IMR-90 (cell line): ENCODE results near the gene MYH6. TPM values are rescaled to one million over a fixed set of nuclear protein-coding genes. Genes with fewer than 3 reads are reported as not detected.

Source experiments
- ATAC-seq: fragments of 200-7000 bp; cut with Tn5 transposase; 2 replicates; pipeline ENCODE4 v1.9.1; 2020; ENCODE audit warnings: low read depth, mild to moderate bottlenecking, moderate library complexity
- BruUV-seq: library from RNA; stranded (reverse); fragments of 400-500 nt; replicated peaks from 2 replicates; lab custom pipeline; 2021; lab: Mats Ljungman, UMichigan
- CTCF ChIA-PET: fragments of 300-600 bp; formaldehyde crosslinking; extraction: SDS; loops from one replicate; lab custom pipeline; 2021; ENCODE audit warnings: antibody characterized with exemption; lab: Yijun Ruan, JAX
- POLR2A ChIA-PET: fragments of 300-600 bp; sonication (Branson Sonifier 250); formaldehyde crosslinking; loops from one replicate; lab custom pipeline; 2022; ENCODE audit warnings: antibody characterized with exemption; ENCODE audit not compliant: unreplicated experiment; lab: Charles Lee
- DNase-seq: peaks from one replicate; pipeline ENCODE4 v3.0.0; 2013
- H2AFZ ChIP-seq: replicated peaks from 2 replicates; pipeline ENCODE3; 2013; ENCODE audit warnings: low read length, mild to moderate bottlenecking; ENCODE audit not compliant: poor library complexity
- H2AK5ac ChIP-seq: 2 replicates; pipeline ENCODE4 v1.6.1; 2013; ENCODE audit warnings: low read depth, low read length, inconsistent platforms
- H2AK9ac ChIP-seq: replicated peaks from 2 replicates; pipeline ENCODE3; 2013; ENCODE audit warnings: mild to moderate bottlenecking, low read depth, low read length, moderate library complexity; ENCODE audit not compliant: poor library complexity
- H2BK120ac ChIP-seq: 2 replicates; pipeline ENCODE4 v1.6.1; 2013; ENCODE audit warnings: low read depth, low read length, inconsistent platforms
- H2BK15ac ChIP-seq: 3 replicates; pipeline ENCODE4 v1.6.1; 2013; ENCODE audit warnings: low read depth, low read length, inconsistent platforms
- H2BK20ac ChIP-seq: 2 replicates; pipeline ENCODE4 v1.6.1; 2013; ENCODE audit warnings: low read depth, mild to moderate bottlenecking, inconsistent platforms, low read length, moderate library complexity
- H2BK5ac ChIP-seq: 2 replicates; pipeline ENCODE4 v1.6.1; 2013; ENCODE audit warnings: mild to moderate bottlenecking, low read depth, low read length, inconsistent platforms; ENCODE audit not compliant: poor library complexity, severe bottlenecking
- H3K14ac ChIP-seq: replicated peaks from 2 replicates; pipeline ENCODE4 v1.6.1; 2013; ENCODE audit warnings: low read depth, low read length, inconsistent platforms
- H3K18ac ChIP-seq: 2 replicates; pipeline ENCODE4 v1.6.1; 2013; ENCODE audit warnings: low read depth, low read length, control low read depth
- H3K23ac ChIP-seq: 2 replicates; pipeline ENCODE4 v1.6.1; 2013; ENCODE audit warnings: low read depth, low read length, inconsistent platforms
- H3K27ac ChIP-seq: 2 replicates; pipeline ENCODE4 v1.5.1; 2013; ENCODE audit warnings: mild to moderate bottlenecking, control low read depth, low read length; ENCODE audit not compliant: insufficient read depth
- H3K27me3 ChIP-seq: 2 replicates; pipeline ENCODE4 v1.6.1; 2013; ENCODE audit warnings: low read length; ENCODE audit not compliant: control insufficient read depth, insufficient read depth
- H3K36me3 ChIP-seq: 2 replicates; pipeline ENCODE4 v1.6.1; 2013; ENCODE audit warnings: low read length, mixed read lengths; ENCODE audit not compliant: control insufficient read depth, insufficient read depth
- H3K4ac ChIP-seq: 2 replicates; pipeline ENCODE4 v1.6.1; 2013; ENCODE audit warnings: low read depth, low read length, inconsistent platforms
- H3K4me1 ChIP-seq: 2 replicates; pipeline ENCODE4 v1.6.1; 2013; ENCODE audit warnings: low read length, mixed read lengths; ENCODE audit not compliant: control insufficient read depth, insufficient read depth
- H3K4me2 ChIP-seq: 2 replicates; pipeline ENCODE4 v1.6.1; 2013; ENCODE audit warnings: low read depth, mild to moderate bottlenecking, control low read depth, low read length, moderate library complexity
- H3K4me3 ChIP-seq: 2 replicates; pipeline ENCODE4 v1.5.1; 2013; ENCODE audit warnings: low read depth, mild to moderate bottlenecking, control low read depth, low read length, moderate library complexity; ENCODE audit not compliant: insufficient read depth
- H3K56ac ChIP-seq: 2 replicates; pipeline ENCODE4 v1.6.1; 2013; ENCODE audit warnings: low read length, inconsistent platforms; ENCODE audit not compliant: insufficient read depth; ENCODE audit errors: extremely low read depth
- H3K79me1 ChIP-seq, 2 experiments: 2 replicates each; pipeline ENCODE4 v1.6.1; 2013; ENCODE audit warnings: low read length in 2 of 2, inconsistent platforms in 1 of 2, low read depth in 1 of 2
- H3K9ac ChIP-seq: 2 replicates; pipeline ENCODE4 v1.6.1; 2013; ENCODE audit warnings: low read depth, low read length, control low read depth
- H3K9me1 ChIP-seq: 2 replicates; pipeline ENCODE4 v1.6.1; 2013; ENCODE audit warnings: low read length, inconsistent platforms; ENCODE audit not compliant: insufficient read depth
- H3K9me3 ChIP-seq: 2 replicates; pipeline ENCODE4 v1.6.1; 2013; ENCODE audit warnings: low read length; ENCODE audit not compliant: control insufficient read depth, insufficient read depth
- H4K20me1 ChIP-seq: 2 replicates; pipeline ENCODE4 v1.6.1; 2013; ENCODE audit warnings: low read length, inconsistent platforms; ENCODE audit not compliant: insufficient read depth
- H4K5ac ChIP-seq: 2 replicates; pipeline ENCODE4 v1.6.1; 2013; ENCODE audit warnings: mild to moderate bottlenecking, low read depth, low read length, control low read depth
- H4K8ac ChIP-seq, 2 experiments: 2 replicates each; pipeline ENCODE4 v1.6.1; 2013; ENCODE audit warnings: low read depth in 2 of 2, low read length in 2 of 2, control low read depth in 1 of 2, inconsistent platforms in 1 of 2
- H4K91ac ChIP-seq: 2 replicates; pipeline ENCODE4 v1.6.1; 2013; ENCODE audit warnings: low read depth, low read length, inconsistent platforms; ENCODE audit not compliant: insufficient read depth
- BHLHE40 ChIP-seq: fragments of 150-350 bp; IDR thresholded peaks from 2 replicates; pipeline ENCODE4 v1.6.1; 2016; ENCODE audit warnings: mild to moderate bottlenecking, low read depth, low read length
- CHD1 ChIP-seq: IDR thresholded peaks from 2 replicates; pipeline ENCODE4 v1.6.1; 2012; ENCODE audit warnings: low read depth, low read length, improper control_type of control experiment
- CTCF ChIP-seq: conservative IDR thresholded peaks from 2 replicates; pipeline ENCODE4 v1.5.1; 2012; ENCODE audit warnings: mild to moderate bottlenecking, low read depth, low read length, improper control_type of control experiment
- ELK1 ChIP-seq: fragments of 150-350 bp; IDR thresholded peaks from 2 replicates; pipeline ENCODE4 v1.6.1; 2016; ENCODE audit warnings: low read depth, mild to moderate bottlenecking, low read length, moderate library complexity, borderline replicate concordance
- FOS ChIP-seq: fragments of 150-350 bp; IDR thresholded peaks from 2 replicates; pipeline ENCODE4 v1.6.1; 2016; ENCODE audit warnings: low read depth, low read length
- MAFK ChIP-seq: IDR thresholded peaks from 2 replicates; pipeline ENCODE4 v1.6.1; 2012; ENCODE audit warnings: low read depth, low read length, improper control_type of control experiment
- MAZ ChIP-seq: IDR thresholded peaks from 2 replicates; pipeline ENCODE4 v1.6.1; 2012; ENCODE audit warnings: low read depth, mild to moderate bottlenecking, low read length, improper control_type of control experiment, moderate library complexity, borderline replicate concordance
- NFE2L2 ChIP-seq: fragments of 150-350 bp; IDR thresholded peaks from 2 replicates; pipeline ENCODE4 v1.6.1; 2016; ENCODE audit warnings: low read depth, mild to moderate bottlenecking, low read length
- POLR2A ChIP-seq: IDR thresholded peaks from 2 replicates; pipeline ENCODE4 v1.6.1; 2012; ENCODE audit warnings: mild to moderate bottlenecking, low read depth, low read length
- RAD21 ChIP-seq: IDR thresholded peaks from 2 replicates; pipeline ENCODE4 v1.6.1; 2012; ENCODE audit warnings: low read length, improper control_type of control experiment
- RCOR1 ChIP-seq: IDR thresholded peaks from 2 replicates; pipeline ENCODE4 v1.6.1; 2012; ENCODE audit warnings: mild to moderate bottlenecking, low read length, improper control_type of control experiment; ENCODE audit not compliant: insufficient replicate concordance
- RFX5 ChIP-seq: IDR thresholded peaks from 2 replicates; pipeline ENCODE4 v1.8.0; 2012; ENCODE audit warnings: low read depth, mild to moderate bottlenecking, low read length, moderate library complexity
- WGBS, 2 experiments: methylation state at CpG; one replicate each; pipeline versions ENCODE4 v1.1.5 to v1.1.7; 2013; ENCODE audit warnings: missing lambda C conversion rate in 2 of 2; ENCODE audit not compliant: insufficient read length in 1 of 2; ENCODE audit errors: extremely low coverage in 2 of 2; 5-methylcytosine and 5-hydroxymethylcytosine counted together
- dilution Hi-C: fragments of 300-500 bp; cut with HindIII; formaldehyde crosslinking; loops from one replicate; pipeline ENCODE4 v1.14.3; 2018; ENCODE audit warnings: low sequenced_read_pairs; ENCODE audit not compliant: unreplicated experiment
- in situ Hi-C: fragments of 300-500 bp; cut with MboI; formaldehyde crosslinking; loops from 3 replicates; pipeline ENCODE4 v1.14.3; 2019; ENCODE audit warnings: low sequenced_read_pairs, inconsistent platforms, mixed read lengths
- intact Hi-C: fragments of 100-400 bp; cut with micrococcal nuclease; formaldehyde crosslinking; loops from 2 replicates; pipeline ENCODE4 v1.10.0; 2022
- polyA plus RNA-seq, 3 experiments: library from polyadenylated mRNA; depleted of rRNA; stranded (reverse); fragments of >200 nt; gene quantifications; 2 replicates each; pipeline ENCODE4 v1.2.3, GENCODE V29; 2012; ENCODE audit warnings: low replicate concordance in 1 of 3
- total RNA-seq: library from RNA; depleted of rRNA; stranded (reverse); fragments of >200 nt; gene quantifications from 2 replicates; pipeline ENCODE4 v1.2.3, GENCODE V29; 2012

Gene MYH6
- total and polyA plus RNA-seq, 2 of the 4 experiments (the other 2 are of a cell fraction) = not detected

GRCh38 chr14:23418021-23418420, 9.9 kb upstream of the MYH6 start:
- dilution Hi-C loops (no loop called here), intact Hi-C loops (no loop called here), in situ Hi-C loops (no loop called here)
- ChIA-PET POLR2A (no interaction called here), CTCF (no interaction called here)
- H3K4me1 ChIP-seq = no peaks in the 10 kb centered on the region
- H4K8ac ChIP-seq = no peak overlapping the region
- no peak overlapping the region for H3K18ac ChIP-seq
- no peak overlapping the region for H3K4me3 ChIP-seq
- ATAC-seq = no peak
- no peaks in the 10 kb centered on the region for H3K79me1 ChIP-seq
- TF ChIP-seq FOS (no peak), NFE2L2 (no peak), RCOR1 (no peak), CHD1 (no peak), RAD21 (no peak), BHLHE40 (no peak), ELK1 (no peak), CTCF (no peak), POLR2A (no peak), MAFK (no peak), RFX5 (no peak), MAZ (no peak)
- H3K27me3 ChIP-seq = peaks cover 13% of the 10 kb centered on the region
- H2AK9ac ChIP-seq = no peak overlapping the region
- H3K4me2 ChIP-seq = no peak overlapping the region
- H2BK120ac ChIP-seq = no peak overlapping the region
- no peak overlapping the region for H2BK15ac ChIP-seq
- H2BK5ac ChIP-seq = no peak overlapping the region
- H3K9me1 ChIP-seq = no peaks in the 10 kb centered on the region
- no peak overlapping the region for H3K9ac ChIP-seq
- no peak overlapping the region for H3K14ac ChIP-seq
- no peaks in the 10 kb centered on the region for H3K36me3 ChIP-seq
- no peak overlapping the region for H4K91ac ChIP-seq
- no peak for DNase-seq
- no TSS peak for BruUV-seq
- no peak overlapping the region for H3K23ac ChIP-seq
- H3K9me3 ChIP-seq = no peaks in the 10 kb centered on the region
- 68% methylated on average over 12 of the region's 21 CpGs; no CpG with 5 or more reads in 1 of the 2 experiments for WGBS, 2 experiments
- no peak overlapping the region for H2AFZ ChIP-seq
- no peaks in the 10 kb centered on the region for H4K20me1 ChIP-seq
- no peak overlapping the region for H2BK20ac ChIP-seq
- no peak overlapping the region for H3K27ac ChIP-seq
- H2AK5ac ChIP-seq = no peak overlapping the region
- no peak overlapping the region for H3K56ac ChIP-seq
- H4K5ac ChIP-seq = no peak overlapping the region
- H3K4ac ChIP-seq = no peak overlapping the region
